GM12874 (cell line): Measurements from ENCODE around the gene OSBPL10.

Source experiments
- CTCF ChIP-seq: IDR thresholded peaks from 2 replicates; pipeline ENCODE4 v1.5.1; 2011; ENCODE audit warnings: low read depth, mild to moderate bottlenecking, control low read depth, low read length, moderate library complexity; ENCODE audit not compliant: insufficient read depth

Gene OSBPL10

DNA sequence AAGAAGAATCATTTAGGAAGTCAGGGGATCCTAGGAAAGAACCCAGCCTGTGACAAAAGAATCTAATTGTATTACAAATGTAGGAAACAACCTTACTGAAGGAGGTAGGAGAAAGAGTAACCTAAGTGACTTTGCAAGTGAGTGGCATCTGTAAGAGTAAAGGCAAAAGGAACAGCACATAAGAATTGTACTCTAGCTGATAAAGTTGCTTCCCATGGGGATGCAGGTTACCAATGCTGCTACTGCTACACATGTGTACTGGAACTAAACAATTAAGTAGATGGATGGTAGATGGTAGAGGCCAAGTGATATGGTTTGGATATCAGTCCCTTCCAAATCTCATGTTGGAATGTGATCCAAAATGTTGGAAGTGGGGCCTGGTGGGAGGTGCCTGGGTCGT is 60.8 kb downstream of the OSBPL10 start:
- TF ChIP-seq CTCF: no peak

- no peak for TF ChIP-seq CTCF
Measured at GRCh38 chr3:31919528-31919927, 61.5 kb downstream of the OSBPL10 start.

DNA sequence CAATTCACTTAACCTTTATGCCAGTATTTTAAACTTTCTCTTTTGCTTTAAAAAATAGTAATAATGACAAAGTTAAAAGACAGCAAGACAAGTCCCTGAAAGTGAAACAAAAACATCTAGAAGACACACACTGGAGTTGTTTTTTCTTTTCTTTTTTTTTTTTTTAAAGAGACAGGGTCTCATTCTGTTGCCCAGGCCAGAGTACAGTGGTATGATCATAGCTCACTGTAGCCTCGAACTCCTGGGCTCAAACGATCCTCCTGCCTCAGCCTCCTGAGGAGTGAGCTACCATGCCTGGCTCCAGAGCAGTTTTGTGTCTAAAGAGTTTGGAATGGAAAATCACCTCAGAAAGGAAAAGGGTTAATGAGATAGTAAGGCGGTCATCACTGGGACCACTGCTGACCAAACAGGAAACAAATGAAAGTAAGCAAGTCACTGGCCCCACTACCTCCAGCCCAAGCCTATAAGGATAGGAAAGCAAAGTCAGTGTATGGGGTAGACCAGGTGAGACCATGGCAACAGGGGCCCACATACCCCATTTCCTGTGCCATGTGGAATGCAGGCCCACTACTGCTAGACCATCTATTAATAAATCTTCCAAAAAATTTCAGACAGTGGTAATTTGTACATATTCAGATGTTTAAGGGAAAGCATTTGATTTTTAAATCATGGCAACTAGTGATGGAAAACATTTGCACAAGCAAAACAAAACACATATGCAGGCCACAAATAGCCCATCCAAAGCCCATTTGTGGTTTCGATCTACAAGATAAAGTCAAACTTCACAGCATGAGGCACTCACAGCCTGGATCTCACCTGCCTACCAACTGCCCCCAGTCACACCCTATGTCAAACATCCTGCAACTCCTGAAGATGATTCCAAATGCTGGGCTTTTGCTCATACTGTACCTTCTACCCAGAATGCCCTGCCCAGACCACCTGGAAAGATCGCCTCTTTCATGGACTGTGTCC is 62.6 kb downstream of the OSBPL10 start:
- TF ChIP-seq CTCF: no peak

- no peak for TF ChIP-seq CTCF
Measured at GRCh38 chr3:31917303-31918005, 63.6 kb downstream of the OSBPL10 start.

GRCh38 chr3:31911643-31912042 is 69.4 kb downstream of the OSBPL10 start:
- TF ChIP-seq CTCF: no peak

- TF ChIP-seq CTCF: no peak
Measured at GRCh38 chr3:31911124-31911523, 69.9 kb downstream of the OSBPL10 start.

- no peak for TF ChIP-seq CTCF
Measured at GRCh38 chr3:31909455-31909854, 71.6 kb downstream of the OSBPL10 start.
